ENCODE data around the gene OCSTAMP. TPM values are rescaled to one million over a fixed set of nuclear protein-coding genes. Genes with fewer than 3 reads are reported as not detected.
A peak's percentile ranks its signal among the peaks of the same experiment; 100 is the strongest.

The OCSTAMP gene
- total and polyA plus RNA-seq, 10 of the 15 experiments (the other 5 are each of a cell fraction or from before 2014, with no cell fraction given), result 0.09 to 0.46 (median 0.22) TPM; not detected in 2

DNA sequence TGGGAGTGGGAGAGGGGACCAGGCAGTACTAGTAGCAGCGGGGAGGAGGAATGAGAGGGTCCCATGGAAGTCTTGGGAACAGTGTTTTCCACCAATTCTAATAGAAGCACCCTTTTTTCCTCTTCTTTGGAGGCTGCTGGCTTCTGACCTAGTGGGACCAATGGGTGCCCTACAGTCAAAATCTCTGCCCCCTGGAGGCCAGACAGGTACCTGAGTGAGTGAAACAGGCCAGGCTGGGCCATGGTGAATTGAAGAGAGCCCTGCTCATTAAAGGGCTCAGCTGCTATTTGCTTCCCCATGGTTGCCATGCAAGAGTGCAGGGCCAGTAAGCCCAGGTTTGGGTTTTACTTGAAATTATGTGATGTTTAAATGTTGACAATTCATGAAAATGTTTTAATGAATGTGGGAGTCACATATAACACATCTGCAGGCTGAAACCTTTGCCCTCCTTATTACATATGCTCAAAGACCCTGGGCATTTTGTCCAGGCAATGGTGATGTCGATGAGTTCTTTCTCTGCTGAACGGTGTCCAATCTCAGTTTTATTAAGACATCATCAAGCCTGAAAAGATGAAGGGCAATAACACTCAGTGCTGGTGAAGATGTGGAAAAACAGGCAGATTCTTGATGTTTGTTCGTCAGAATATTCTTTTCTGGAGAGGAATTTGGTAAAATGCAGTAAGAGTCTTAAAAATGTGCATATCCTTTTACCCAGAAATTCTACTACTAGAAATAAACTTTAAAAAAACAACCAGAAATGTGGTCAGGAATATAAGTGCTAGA is 42.3 kb upstream of the OCSTAMP start:
- Histone ChIP-seq H3K4me1 (ENCODE audit: control insufficient read depth, insufficient read depth, low read length) (peaks cover 12% of the 10 kb centered on the region), H4K20me1 (ENCODE audit: control insufficient read depth, insufficient read depth) (no peaks in the 10 kb centered on the region), H3K9ac (ENCODE audit: control insufficient read depth, insufficient read depth, low read length) (no peak overlapping the region), H3K4me3 (no peak overlapping the region), H3K79me2 (ENCODE audit: control insufficient read depth, insufficient read depth, low read length) (no peaks in the 10 kb centered on the region), H3K36me3 (ENCODE audit: control insufficient read depth in 2 of 2, insufficient read depth in 2 of 2, low read length in 1 of 2) (no peaks in the 10 kb centered on the region), H3K4me2 (ENCODE audit: control insufficient read depth, insufficient read depth) (no peak overlapping the region), H3K27me3 (replicated peaks in 1 of 2; ENCODE audit: control insufficient read depth in 2 of 2, insufficient read depth in 2 of 2, low read length in 1 of 2) (peaks cover 0 to 2% of the 10 kb centered on the region in 2 experiments; a peak in 1 of 4 replicates), H3K27ac (ENCODE audit: control insufficient read depth, insufficient read depth) (no peak overlapping the region), H2AFZ (ENCODE audit: control insufficient read depth, low read depth, low read length) (no peak overlapping the region), H3K9me3 (replicated peaks; ENCODE audit: control insufficient read depth, insufficient read depth, low read length) (no peaks in the 10 kb centered on the region)
- ATAC-seq (peak; percentile 69), FAIRE-seq (no peak), DNase-seq (ENCODE audit: low read depth, low spot score) (no peak)
- ChIA-PET SMC1A (ENCODE audit: uncharacterized antibody, unreplicated experiment) (interaction anchor here (0.7 kb wide), 1 partner anchor 208 kb away, joined by 3 read pairs; no protein-coding TSS in a partner anchor), RAD21 (ENCODE audit: unreplicated experiment) (no interaction called here), CTCF (no interaction called here), POLR2A (no interaction called here)
- TF ChIP-seq, protein P1, sequence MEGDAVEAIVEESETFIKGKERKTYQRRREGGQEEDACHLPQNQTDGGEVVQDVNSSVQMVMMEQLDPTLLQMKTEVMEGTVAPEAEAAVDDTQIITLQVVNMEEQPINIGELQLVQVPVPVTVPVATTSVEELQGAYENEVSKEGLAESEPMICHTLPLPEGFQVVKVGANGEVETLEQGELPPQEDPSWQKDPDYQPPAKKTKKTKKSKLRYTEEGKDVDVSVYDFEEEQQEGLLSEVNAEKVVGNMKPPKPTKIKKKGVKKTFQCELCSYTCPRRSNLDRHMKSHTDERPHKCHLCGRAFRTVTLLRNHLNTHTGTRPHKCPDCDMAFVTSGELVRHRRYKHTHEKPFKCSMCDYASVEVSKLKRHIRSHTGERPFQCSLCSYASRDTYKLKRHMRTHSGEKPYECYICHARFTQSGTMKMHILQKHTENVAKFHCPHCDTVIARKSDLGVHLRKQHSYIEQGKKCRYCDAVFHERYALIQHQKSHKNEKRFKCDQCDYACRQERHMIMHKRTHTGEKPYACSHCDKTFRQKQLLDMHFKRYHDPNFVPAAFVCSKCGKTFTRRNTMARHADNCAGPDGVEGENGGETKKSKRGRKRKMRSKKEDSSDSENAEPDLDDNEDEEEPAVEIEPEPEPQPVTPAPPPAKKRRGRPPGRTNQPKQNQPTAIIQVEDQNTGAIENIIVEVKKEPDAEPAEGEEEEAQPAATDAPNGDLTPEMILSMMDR (IDR thresholded peaks at IDR 0.05 in 2 of 3, conservative IDR thresholded peaks at IDR 0.05 in 1 of 3; ENCODE audit: control insufficient read depth in 2 of 3, extremely low read depth in 1 of 3, insufficient read depth in 1 of 3, low read depth in 3 of 3, low read length in 3 of 3), result peak in 2 of 3 experiments; percentile 2 to 35; a peak in 2 of 6 replicates
- no peak for TF ChIP-seq IRF4 (IDR thresholded peaks at IDR 0.05; ENCODE audit: low read depth, low read length)
- WGBS (ENCODE audit: insufficient coverage, insufficient replicate concordance, low lambda C conversion rate, missing lambda C conversion rate), result 3% methylated on average over 4 of the region's 4 CpGs
- in situ Hi-C loops (cut with MboI) (no loop called here), intact Hi-C loops (cut with micrococcal nuclease; ENCODE audit: unreplicated experiment) (no loop called here)
- no TSS peak for BruUV-seq (replicated peaks)

DNA sequence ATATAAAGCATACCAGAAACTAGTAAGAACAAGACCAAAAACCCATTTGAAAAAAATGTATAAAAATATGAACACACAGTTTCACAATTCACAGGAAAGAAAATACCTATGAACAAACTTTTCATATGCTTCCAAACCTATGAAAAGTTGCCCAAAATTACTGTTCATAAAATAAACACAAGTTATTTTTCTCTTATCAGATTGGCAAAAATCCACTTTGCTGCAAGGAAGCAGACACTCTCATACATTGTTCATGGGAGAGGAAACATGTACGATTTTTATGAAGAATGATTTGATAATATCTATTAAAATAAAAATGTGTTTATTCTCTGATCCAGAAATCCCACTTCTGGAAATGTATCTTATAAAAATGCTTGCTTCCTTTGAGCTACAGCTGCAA is 40.0 kb upstream of the OCSTAMP start:
- POLR2A ChIA-PET, result interaction anchor here (0.6 kb wide), 1 partner anchor 10 kb away, joined by 3 read pairs; no protein-coding TSS in a partner anchor
- WGBS (ENCODE audit: insufficient coverage, insufficient replicate concordance, low lambda C conversion rate, missing lambda C conversion rate), result 44% methylated on average over 1 of the region's 1 CpG
- TF ChIP-seq CREM (IDR thresholded peaks at IDR 0.05; ENCODE audit: low read depth) (no peak), SMARCA5 (IDR thresholded peaks at IDR 0.05) (no peak), PML (IDR thresholded peaks at IDR 0.05; ENCODE audit: low read length) (no peak), HDGF (IDR thresholded peaks at IDR 0.05) (no peak), RBBP5 (conservative IDR thresholded peaks at IDR 0.05) (no peak), POLR2AphosphoS5 (IDR thresholded peaks at IDR 0.05; ENCODE audit: low read length) (no peak), PAX8 (IDR thresholded peaks at IDR 0.05) (no peak), ZBED1 (IDR thresholded peaks at IDR 0.05; ENCODE audit: borderline replicate concordance) (no peak), BRCA1 (IDR thresholded peaks at IDR 0.05; ENCODE audit: low read depth, low read length) (no peak), NFYA (IDR thresholded peaks at IDR 0.05; ENCODE audit: borderline replicate concordance, low read depth, low read length) (no peak), STAT3 (IDR thresholded peaks at IDR 0.05; ENCODE audit: low read depth, low read length) (no peak), ZNF217 (IDR thresholded peaks at IDR 0.05) (no peak)
- TF ChIP-seq, protein P2, sequence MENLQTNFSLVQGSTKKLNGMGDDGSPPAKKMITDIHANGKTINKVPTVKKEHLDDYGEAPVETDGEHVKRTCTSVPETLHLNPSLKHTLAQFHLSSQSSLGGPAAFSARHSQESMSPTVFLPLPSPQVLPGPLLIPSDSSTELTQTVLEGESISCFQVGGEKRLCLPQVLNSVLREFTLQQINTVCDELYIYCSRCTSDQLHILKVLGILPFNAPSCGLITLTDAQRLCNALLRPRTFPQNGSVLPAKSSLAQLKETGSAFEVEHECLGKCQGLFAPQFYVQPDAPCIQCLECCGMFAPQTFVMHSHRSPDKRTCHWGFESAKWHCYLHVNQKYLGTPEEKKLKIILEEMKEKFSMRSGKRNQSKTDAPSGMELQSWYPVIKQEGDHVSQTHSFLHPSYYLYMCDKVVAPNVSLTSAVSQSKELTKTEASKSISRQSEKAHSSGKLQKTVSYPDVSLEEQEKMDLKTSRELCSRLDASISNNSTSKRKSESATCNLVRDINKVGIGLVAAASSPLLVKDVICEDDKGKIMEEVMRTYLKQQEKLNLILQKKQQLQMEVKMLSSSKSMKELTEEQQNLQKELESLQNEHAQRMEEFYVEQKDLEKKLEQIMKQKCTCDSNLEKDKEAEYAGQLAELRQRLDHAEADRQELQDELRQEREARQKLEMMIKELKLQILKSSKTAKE (IDR thresholded peaks at IDR 0.05; ENCODE audit: low read depth, poor library complexity, severe bottlenecking), result no peak

More for the DNA sequence above, 40.0 kb upstream of the OCSTAMP start:
- DNase-seq (ENCODE audit: low read depth, low spot score) (no peak), ATAC-seq (no peak), FAIRE-seq (no peak)
- no peak overlapping the region for H3K4me3 ChIP-seq
- no TSS peak for BruUV-seq (replicated peaks)
- no peak overlapping the region for H3K4me2 ChIP-seq (ENCODE audit: control insufficient read depth, insufficient read depth)
- in situ Hi-C loops (cut with MboI) (no loop called here), intact Hi-C loops (cut with micrococcal nuclease; ENCODE audit: unreplicated experiment) (no loop called here)
- no peak overlapping the region for H3K27ac ChIP-seq (ENCODE audit: control insufficient read depth, insufficient read depth)
- no peaks in the 10 kb centered on the region for H3K36me3 ChIP-seq (ENCODE audit: control insufficient read depth in 2 of 2, insufficient read depth in 2 of 2, low read length in 1 of 2)
- ChIA-PET SMC1A (ENCODE audit: uncharacterized antibody, unreplicated experiment) (interaction anchor here (4.1 kb wide), 1 partner anchor 39 kb away, joined by 19 read pairs; the partner anchor contains the start of gene OCSTAMP), CTCF (interaction anchor here (0.8 to 1.8 kb wide), 6 partner anchors 8 to 98 kb away, joined by 3 to 5 read pairs (median 4); no protein-coding TSS in a partner anchor), RAD21 (ENCODE audit: unreplicated experiment) (interaction anchor here (1.6 kb wide), 1 partner anchor 38 kb away, joined by 5 read pairs; no protein-coding TSS in a partner anchor)
- H3K27me3 ChIP-seq (replicated peaks in 1 of 2; ENCODE audit: control insufficient read depth in 2 of 2, insufficient read depth in 2 of 2, low read length in 1 of 2), result no peaks in the 10 kb centered on the region; a peak in 1 of 4 replicates
- no peaks in the 10 kb centered on the region for H3K9me3 ChIP-seq (replicated peaks; ENCODE audit: control insufficient read depth, insufficient read depth, low read length)
- no peaks in the 10 kb centered on the region for H4K20me1 ChIP-seq (ENCODE audit: control insufficient read depth, insufficient read depth)
- no peak overlapping the region for H3K9ac ChIP-seq (ENCODE audit: control insufficient read depth, insufficient read depth, low read length)
- no peak overlapping the region for H2AFZ ChIP-seq (ENCODE audit: control insufficient read depth, low read depth, low read length)
- peaks cover 12% of the 10 kb centered on the region for H3K4me1 ChIP-seq (ENCODE audit: control insufficient read depth, insufficient read depth, low read length)
- H3K79me2 ChIP-seq (ENCODE audit: control insufficient read depth, insufficient read depth, low read length), result no peaks in the 10 kb centered on the region
